Prostate gland (tissue), 2 donors: ENCODE results near the gene MAP3K4. TPM values are rescaled to one million over a fixed set of nuclear protein-coding genes. Genes with fewer than 3 reads are reported as not detected.

Experiments used
- DNase-seq: peaks from one replicate; pipeline ENCODE4 v3.0.0-alpha.2; 2019; ENCODE audit warnings: low spot score
- H3K27ac ChIP-seq, 2 donors: fragments of 200-600 bp; sonication (generic); 2 replicates each; pipeline ENCODE4 v1.5.1; 2017 to 2019
- H3K27me3 ChIP-seq: fragments of 200-600 bp; sonication (generic); replicated peaks from 2 replicates; pipeline ENCODE4 v1.5.1; 2019; ENCODE audit not compliant: insufficient read depth
- H3K36me3 ChIP-seq, 2 donors: fragments of 200-600 bp; sonication (generic); 1 replicate in 1 of 2; 2 replicates in 1 of 2; pipeline versions ENCODE4 v1.5.1 to v1.8.1; 2017 to 2019
- H3K4me1 ChIP-seq: fragments of 200-600 bp; sonication (generic); replicated peaks from 2 replicates; pipeline ENCODE4 v1.5.1; 2019
- H3K4me3 ChIP-seq, 2 donors: fragments of 200-600 bp; sonication (generic); 2 replicates each; pipeline ENCODE4 v1.5.1; 2017 to 2019
- H3K9me3 ChIP-seq: fragments of 200-600 bp; sonication (generic); 2 replicates; pipeline ENCODE4 v1.5.1; 2017
- POLR2A ChIP-seq: fragments of 450-650 bp; IDR thresholded peaks from one replicate; pipeline ENCODE4 v1.6.1; 2016; ENCODE audit warnings: antibody characterized with exemption, mild to moderate bottlenecking
- POLR2AphosphoS5 ChIP-seq: sonication (generic); formaldehyde crosslinking; IDR thresholded peaks from one replicate; pipeline ENCODE4 v1.6.1; 2017; ENCODE audit warnings: antibody characterized with exemption
- WGBS: methylation state at CpG from one replicate; pipeline ENCODE4 v1.1.5; 2018; 5-methylcytosine and 5-hydroxymethylcytosine counted together
- intact Hi-C: fragments of 100-400 bp; cut with DNase I; formaldehyde crosslinking; loops from one replicate; pipeline ENCODE4 v1.14.2; 2022
- total RNA-seq, 2 donors: library from RNA; depleted of rRNA; stranded (reverse); fragments of >200 nt; gene quantifications; one replicate each; pipeline ENCODE4 v1.1.0, GENCODE V29; 2016
- TF ChIP-seq, protein P1 (sequence below), 4 experiments: fragments of 200-600 bp in 2 of 4; fragments of 450-650 bp in 2 of 4; sonication (generic) in 2 of 4; IDR thresholded peaks; 1 replicate in 3 of 4; 2 replicates in 1 of 4; pipeline ENCODE4 v1.5.1; 2016 to 2019; ENCODE audit warnings: antibody characterized with exemption in 4 of 4, mild to moderate bottlenecking in 2 of 4, moderate library complexity in 2 of 4

The MAP3K4 gene
- total RNA-seq, 2 donors from 2014 or later, result 26.2 to 59.2 TPM

DNA sequence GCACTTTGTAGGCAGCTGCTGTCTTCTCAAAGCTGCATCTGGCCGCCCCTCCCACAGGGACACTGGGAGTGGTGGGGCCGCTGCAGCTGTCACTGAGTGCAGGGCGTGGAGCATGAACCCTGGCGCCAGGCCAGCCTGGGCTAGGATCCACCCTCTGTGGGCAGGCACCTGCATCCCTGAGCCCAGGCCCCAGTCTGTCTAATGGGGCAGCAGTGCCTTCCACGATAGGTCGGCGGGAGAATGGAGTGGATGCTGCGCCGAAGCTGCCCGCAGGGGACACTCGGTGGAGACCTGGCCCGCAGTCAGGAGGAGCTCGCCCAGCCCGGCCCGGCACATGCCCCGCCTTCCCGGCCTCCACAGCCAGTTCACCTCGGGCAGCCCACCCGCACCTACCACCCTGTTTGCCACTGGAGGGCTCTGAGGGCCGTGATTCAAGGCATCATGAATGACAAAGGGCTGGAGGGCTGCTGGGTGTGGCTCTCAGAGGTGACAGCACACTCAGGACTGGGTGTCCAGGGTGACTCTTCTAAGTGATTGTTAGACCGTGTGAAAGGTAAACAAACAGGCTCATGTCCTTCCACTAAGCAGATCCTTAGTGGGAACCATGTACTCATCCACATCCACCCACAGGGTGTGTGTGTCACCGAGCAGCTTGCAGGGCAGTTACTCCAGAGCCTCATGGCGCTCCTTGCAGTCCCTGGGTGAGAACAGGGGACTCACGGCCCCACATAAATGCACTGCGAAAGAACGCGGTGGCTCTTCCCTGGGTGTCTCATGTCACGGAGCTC lies 148.4 kb downstream of the MAP3K4 start:
- no peak for TF ChIP-seq POLR2AphosphoS5
- TF ChIP-seq, protein P1, sequence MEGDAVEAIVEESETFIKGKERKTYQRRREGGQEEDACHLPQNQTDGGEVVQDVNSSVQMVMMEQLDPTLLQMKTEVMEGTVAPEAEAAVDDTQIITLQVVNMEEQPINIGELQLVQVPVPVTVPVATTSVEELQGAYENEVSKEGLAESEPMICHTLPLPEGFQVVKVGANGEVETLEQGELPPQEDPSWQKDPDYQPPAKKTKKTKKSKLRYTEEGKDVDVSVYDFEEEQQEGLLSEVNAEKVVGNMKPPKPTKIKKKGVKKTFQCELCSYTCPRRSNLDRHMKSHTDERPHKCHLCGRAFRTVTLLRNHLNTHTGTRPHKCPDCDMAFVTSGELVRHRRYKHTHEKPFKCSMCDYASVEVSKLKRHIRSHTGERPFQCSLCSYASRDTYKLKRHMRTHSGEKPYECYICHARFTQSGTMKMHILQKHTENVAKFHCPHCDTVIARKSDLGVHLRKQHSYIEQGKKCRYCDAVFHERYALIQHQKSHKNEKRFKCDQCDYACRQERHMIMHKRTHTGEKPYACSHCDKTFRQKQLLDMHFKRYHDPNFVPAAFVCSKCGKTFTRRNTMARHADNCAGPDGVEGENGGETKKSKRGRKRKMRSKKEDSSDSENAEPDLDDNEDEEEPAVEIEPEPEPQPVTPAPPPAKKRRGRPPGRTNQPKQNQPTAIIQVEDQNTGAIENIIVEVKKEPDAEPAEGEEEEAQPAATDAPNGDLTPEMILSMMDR (IDR thresholded peaks at IDR 0.05), result no peak
- Histone ChIP-seq H3K4me1 (no peaks in the 10 kb centered on the region), H3K27ac (no peak overlapping the region), H3K9me3 (no peaks in the 10 kb centered on the region), H3K27me3 (no peaks in the 10 kb centered on the region), H3K36me3 (no peaks in the 10 kb centered on the region), H3K4me3 (no peak overlapping the region)
- intact Hi-C loops, result no loop called here
- WGBS, result 90% methylated on average over 28 of the region's 28 CpGs
- no peak for DNase-seq

DNA sequence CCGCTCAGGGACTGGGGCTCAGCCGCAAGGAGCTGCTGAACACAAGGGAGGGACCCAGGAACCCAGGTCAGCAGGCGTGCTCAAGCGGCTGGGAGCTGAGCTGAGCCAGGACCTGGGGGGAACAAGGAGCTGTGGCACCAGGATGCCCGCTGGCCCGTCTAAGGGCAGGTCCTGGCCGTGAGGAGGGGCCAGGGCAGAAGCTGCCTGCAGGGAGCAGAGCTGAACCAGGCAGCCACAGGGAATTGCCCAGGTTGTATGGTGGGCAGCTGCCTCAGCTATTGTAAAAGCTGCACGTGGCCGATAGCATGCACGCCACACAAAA lies 148.9 kb downstream of the MAP3K4 start:
- Histone ChIP-seq H3K4me1 (no peaks in the 10 kb centered on the region), H3K27ac (no peak overlapping the region), H3K27me3 (no peaks in the 10 kb centered on the region), H3K36me3 (no peaks in the 10 kb centered on the region), H3K4me3 (no peak overlapping the region), H3K9me3 (no peaks in the 10 kb centered on the region)
- intact Hi-C loops, result no loop called here
- WGBS, result 89% methylated on average over 10 of the region's 10 CpGs
- TF ChIP-seq POLR2A, result no peak
- TF ChIP-seq POLR2AphosphoS5, result no peak
- TF ChIP-seq, protein P1 (IDR thresholded peaks at IDR 0.05), result no peak
- no peak for DNase-seq

DNA sequence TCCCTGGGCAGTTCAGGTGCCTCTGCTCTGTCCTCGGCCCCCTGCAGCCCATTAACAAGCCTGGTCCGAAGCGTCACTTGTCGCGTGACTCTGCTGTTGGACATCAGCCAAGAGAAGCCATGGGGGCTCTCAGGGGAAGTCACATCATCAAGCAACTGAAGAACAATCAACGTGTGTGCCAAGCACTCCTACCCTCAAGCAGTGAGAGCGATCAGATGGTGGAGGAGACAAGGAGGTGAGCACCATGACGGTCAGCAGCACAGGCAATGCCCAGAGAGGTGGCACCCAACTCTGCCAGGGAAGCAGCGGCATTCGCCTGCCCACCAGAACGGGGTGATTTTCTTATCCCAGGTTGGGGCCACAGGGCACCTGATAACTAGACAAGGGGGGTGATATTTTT lies 149.6 kb downstream of the MAP3K4 start:
- Histone ChIP-seq H3K9me3 (no peaks in the 10 kb centered on the region), H3K4me3 (no peak overlapping the region), H3K36me3 (no peaks in the 10 kb centered on the region), H3K27ac (no peak overlapping the region), H3K27me3 (no peaks in the 10 kb centered on the region), H3K4me1 (no peaks in the 10 kb centered on the region)
- WGBS, result 73% methylated on average over 11 of the region's 11 CpGs
- DNase-seq, result no peak
- no peak for TF ChIP-seq POLR2A
- TF ChIP-seq, protein P1 (IDR thresholded peaks at IDR 0.05), result no peak
- no peak for TF ChIP-seq POLR2AphosphoS5
- intact Hi-C loops, result no loop called here

DNA sequence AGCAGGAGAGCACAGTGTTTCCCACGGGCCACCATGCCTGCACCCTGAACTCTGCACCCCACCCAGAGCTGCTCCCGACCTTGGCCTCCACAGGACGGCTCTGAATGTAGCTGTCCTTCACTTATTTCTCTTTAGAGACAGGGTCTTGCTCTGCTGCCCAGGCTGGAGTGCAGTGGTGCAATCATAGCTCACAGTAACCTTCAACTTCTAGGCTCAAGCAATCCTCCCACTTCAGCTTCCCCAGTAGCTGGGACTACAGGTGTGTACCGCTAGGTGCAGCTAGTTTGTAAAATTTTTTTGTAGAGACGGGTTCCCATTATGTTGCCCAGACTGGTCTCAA lies 151.4 kb downstream of the MAP3K4 start:
- 95% methylated on average over 5 of the region's 5 CpGs for WGBS
- Histone ChIP-seq H3K36me3 (no peaks in the 10 kb centered on the region), H3K9me3 (no peaks in the 10 kb centered on the region), H3K4me3 (no peak overlapping the region), H3K27ac (no peak overlapping the region), H3K4me1 (no peaks in the 10 kb centered on the region), H3K27me3 (no peaks in the 10 kb centered on the region)
- intact Hi-C loops, result no loop called here
- no peak for DNase-seq
- TF ChIP-seq, protein P1 (IDR thresholded peaks at IDR 0.05), result no peak
- no peak for TF ChIP-seq POLR2A
- no peak for TF ChIP-seq POLR2AphosphoS5

DNA sequence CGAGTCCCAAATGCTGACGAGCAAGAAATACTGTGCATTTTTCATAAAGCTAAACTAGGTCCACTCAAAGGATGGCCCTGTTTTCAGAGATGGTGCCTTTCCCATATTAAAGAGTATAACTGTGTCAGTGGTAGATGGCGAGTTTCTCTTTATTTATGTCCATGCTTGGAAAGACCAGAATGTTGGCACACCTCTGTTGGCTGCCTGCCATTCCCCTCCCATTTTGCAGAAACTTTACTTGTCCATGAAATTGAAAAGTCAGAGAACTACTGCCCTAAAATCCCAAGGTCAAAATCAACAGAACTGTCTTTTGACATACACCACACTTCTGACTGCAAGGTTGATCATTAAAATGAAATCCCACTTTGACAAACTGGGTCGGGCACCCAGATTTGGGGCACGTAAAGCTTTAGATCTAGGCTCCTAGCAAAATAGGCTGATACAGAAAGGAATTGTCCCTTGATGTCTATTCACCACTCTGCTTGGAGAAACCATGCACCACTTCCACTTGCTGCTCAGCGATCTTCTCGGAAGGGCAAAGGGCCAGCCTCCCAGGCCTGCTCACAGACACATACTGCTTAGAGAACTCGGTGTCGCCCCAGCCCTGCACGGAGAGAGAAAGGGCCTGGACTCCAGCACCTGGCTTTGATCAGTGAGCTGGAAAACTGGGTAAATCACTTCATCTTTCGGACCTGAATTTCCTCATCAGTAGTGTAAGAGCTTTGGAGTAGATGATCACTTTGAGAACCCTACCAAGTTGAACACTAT lies 152.3 kb downstream of the MAP3K4 start:
- Histone ChIP-seq H3K4me1 (no peaks in the 10 kb centered on the region), H3K27ac (no peak overlapping the region), H3K4me3 (no peak overlapping the region), H3K36me3 (no peaks in the 10 kb centered on the region), H3K9me3 (no peaks in the 10 kb centered on the region), H3K27me3 (no peaks in the 10 kb centered on the region)
- intact Hi-C loops, result no loop called here
- TF ChIP-seq, protein P1 (IDR thresholded peaks at IDR 0.05), result no peak
- TF ChIP-seq POLR2AphosphoS5 (no peak), POLR2A (no peak)
- WGBS, result 94% methylated on average over 11 of the region's 11 CpGs
- no peak for DNase-seq
